Kidney (tissue), 14 donors: ENCODE results near the gene TMX4. TPM values are rescaled to one million over a fixed set of nuclear protein-coding genes. Genes with fewer than 3 reads are reported as not detected.

ENCODE experiments used
- DNase-seq, 5 donors: peaks; one replicate each; pipeline ENCODE4 v3.0.0-alpha.2; 2013 to 2020
- FAIRE-seq: peaks from 2 replicates; lab custom pipeline; 2012; peaks lifted over from hg19 to GRCh38; lab: Jason Lieb, UNC
- H3K27ac ChIP-seq, 2 donors: one replicate each; pipeline ENCODE4 v1.7.0; 2013; ENCODE audit warnings: low read depth in 2 of 2, low read length in 2 of 2, inconsistent platforms in 1 of 2
- H3K27me3 ChIP-seq: one replicate; pipeline ENCODE4 v1.7.1; 2013; ENCODE audit warnings: low read length, inconsistent platforms; ENCODE audit not compliant: control insufficient read depth, insufficient read depth
- H3K36me3 ChIP-seq, 3 donors: one replicate each; pipeline versions ENCODE4 v1.7.0 to v1.7.1; 2013; ENCODE audit warnings: low read length in 3 of 3, control low read depth in 1 of 3, inconsistent platforms in 1 of 3; ENCODE audit not compliant: insufficient read depth in 3 of 3, control insufficient read depth in 2 of 3
- H3K4me1 ChIP-seq, 3 donors: one replicate each; pipeline versions ENCODE4 v1.7.0 to v1.7.1; 2013; ENCODE audit warnings: low read length in 3 of 3, inconsistent platforms in 1 of 3, low read depth in 1 of 3; ENCODE audit not compliant: control insufficient read depth in 2 of 3, insufficient read depth in 2 of 3
- H3K4me3 ChIP-seq, 3 donors: one replicate each; pipeline versions ENCODE4 v1.7.0 to v1.8.1; 2013; ENCODE audit warnings: low read length in 3 of 3, control low read depth in 1 of 3, inconsistent platforms in 1 of 3
- H3K9ac ChIP-seq, 3 donors: one replicate each; pipeline versions ENCODE4 v1.7.0 to v1.7.1; 2013; ENCODE audit warnings: low read length in 3 of 3, control low read depth in 1 of 3, inconsistent platforms in 1 of 3
- H3K9me3 ChIP-seq, 3 donors: one replicate each; pipeline versions ENCODE4 v1.7.0 to v1.7.1; 2013; ENCODE audit warnings: low read length in 3 of 3, control low read depth in 1 of 3, inconsistent platforms in 1 of 3; ENCODE audit not compliant: control insufficient read depth in 2 of 3, insufficient read depth in 1 of 3
- intact Hi-C: fragments of 100-400 bp; cut with DNase I; formaldehyde crosslinking; loops from one replicate; pipeline ENCODE4 v1.11.1; 2022
- polyA plus RNA-seq: library from polyadenylated mRNA; stranded (reverse); fragments of 350-450 nt; fragmentation: Illumina TruSeq; extraction: RNeasy Lipid Tissue Mini Kit (QIAGEN cat#74804); gene quantifications from one replicate; pipeline ENCODE4 v1.2.3, GENCODE V29; 2014; ENCODE audit warnings: low read depth, low replicate concordance; ENCODE audit not compliant: insufficient read depth
- total RNA-seq: library from RNA; stranded (reverse); fragmentation: NEBNext Ultra II Directional; extraction: Animal tissue kit (Norgen Biotek cat#: 25700); gene quantifications from one replicate; pipeline ENCODE4 v1.2.1, GENCODE V29; 2021
- TF ChIP-seq, protein P1 (sequence below): IDR thresholded peaks from 3 replicates; pipeline ENCODE4 v1.5.1; 2012; ENCODE audit warnings: mild to moderate bottlenecking, moderate library complexity, borderline replicate concordance; ENCODE audit not compliant: insufficient read depth; ENCODE audit errors: extremely low read depth
- donor health status: control.
- donor health status: control.
- donor health status: control.
- donor health status: control.
- donor health status: control.
- donor health status: DM: yes; HTN: yes; CAD: no.
- donor health status: Normal renal cell carcinoma (clear cell type).

TMX4 gene
- total and polyA plus RNA-seq, 2 donors from 2014 or later = 20.7 to 90.8 TPM

DNA sequence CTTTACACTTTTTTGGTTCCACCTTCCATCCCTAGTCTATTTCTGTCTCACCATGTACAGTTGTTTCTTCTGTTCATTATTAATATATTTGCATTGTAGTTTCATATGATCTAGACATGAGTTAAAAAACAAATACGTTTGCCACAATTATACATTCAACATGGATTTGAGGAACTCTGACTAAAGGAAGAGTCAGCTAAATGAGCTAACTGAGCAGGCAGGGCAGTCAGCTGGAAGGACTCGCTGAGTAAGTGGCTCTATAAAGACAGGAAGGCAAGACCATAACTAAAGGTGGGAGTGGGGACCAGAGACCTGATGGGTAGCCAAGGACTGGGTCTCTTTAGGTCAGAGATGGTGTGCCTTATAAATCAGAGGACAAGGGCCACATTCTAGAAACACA lies 26.3 kb downstream of the TMX4 start:
- H3K27ac ChIP-seq = no peak overlapping the region
- no peak overlapping the region for H3K4me3 ChIP-seq
- peaks cover 6 to 14% (median 7%) of the 10 kb centered on the region in 3 donors for H3K36me3 ChIP-seq
- H3K27me3 ChIP-seq = no peaks in the 10 kb centered on the region
- peaks cover 0 to 4% (median 2%) of the 10 kb centered on the region in 3 donors for H3K9me3 ChIP-seq
- TF ChIP-seq, protein P1, sequence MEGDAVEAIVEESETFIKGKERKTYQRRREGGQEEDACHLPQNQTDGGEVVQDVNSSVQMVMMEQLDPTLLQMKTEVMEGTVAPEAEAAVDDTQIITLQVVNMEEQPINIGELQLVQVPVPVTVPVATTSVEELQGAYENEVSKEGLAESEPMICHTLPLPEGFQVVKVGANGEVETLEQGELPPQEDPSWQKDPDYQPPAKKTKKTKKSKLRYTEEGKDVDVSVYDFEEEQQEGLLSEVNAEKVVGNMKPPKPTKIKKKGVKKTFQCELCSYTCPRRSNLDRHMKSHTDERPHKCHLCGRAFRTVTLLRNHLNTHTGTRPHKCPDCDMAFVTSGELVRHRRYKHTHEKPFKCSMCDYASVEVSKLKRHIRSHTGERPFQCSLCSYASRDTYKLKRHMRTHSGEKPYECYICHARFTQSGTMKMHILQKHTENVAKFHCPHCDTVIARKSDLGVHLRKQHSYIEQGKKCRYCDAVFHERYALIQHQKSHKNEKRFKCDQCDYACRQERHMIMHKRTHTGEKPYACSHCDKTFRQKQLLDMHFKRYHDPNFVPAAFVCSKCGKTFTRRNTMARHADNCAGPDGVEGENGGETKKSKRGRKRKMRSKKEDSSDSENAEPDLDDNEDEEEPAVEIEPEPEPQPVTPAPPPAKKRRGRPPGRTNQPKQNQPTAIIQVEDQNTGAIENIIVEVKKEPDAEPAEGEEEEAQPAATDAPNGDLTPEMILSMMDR = no peak
- DNase-seq (no peak), FAIRE-seq (no peak)
- no peak overlapping the region for H3K9ac ChIP-seq
- no peaks in the 10 kb centered on the region for H3K4me1 ChIP-seq
- intact Hi-C loops = no loop called here

DNA sequence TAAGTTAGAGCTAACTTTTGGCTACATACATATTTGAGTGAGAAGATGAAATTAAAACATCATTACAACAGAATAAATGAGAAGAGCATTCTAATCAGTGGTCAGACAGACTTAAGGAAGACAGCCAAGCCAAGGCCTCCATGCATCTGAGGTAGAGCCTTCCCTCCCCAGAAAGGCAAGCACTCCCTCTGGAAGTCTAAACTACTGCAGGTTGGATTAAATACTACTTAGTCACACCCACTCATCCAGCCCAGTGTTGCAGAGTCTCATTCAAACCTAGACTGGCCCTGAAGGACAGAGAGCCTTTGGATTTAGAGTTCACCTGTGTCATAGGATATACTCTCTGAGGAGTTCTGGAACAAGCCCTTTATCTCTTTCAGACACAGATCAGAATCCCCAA lies 29.2 kb downstream of the TMX4 start:
- intact Hi-C loops = no loop called here
- FAIRE-seq (no peak), DNase-seq (no peak)
- no peaks in the 10 kb centered on the region for H3K4me1 ChIP-seq
- no peak overlapping the region for H3K9ac ChIP-seq
- H3K36me3 ChIP-seq = peaks cover 4 to 5% (median 4%) of the 10 kb centered on the region in 3 donors
- peaks cover 0 to 4% (median 2%) of the 10 kb centered on the region in 3 donors for H3K9me3 ChIP-seq
- no peaks in the 10 kb centered on the region for H3K27me3 ChIP-seq
- no peak overlapping the region for H3K27ac ChIP-seq
- TF ChIP-seq, protein P1 = no peak
- H3K4me3 ChIP-seq = no peak overlapping the region

DNA sequence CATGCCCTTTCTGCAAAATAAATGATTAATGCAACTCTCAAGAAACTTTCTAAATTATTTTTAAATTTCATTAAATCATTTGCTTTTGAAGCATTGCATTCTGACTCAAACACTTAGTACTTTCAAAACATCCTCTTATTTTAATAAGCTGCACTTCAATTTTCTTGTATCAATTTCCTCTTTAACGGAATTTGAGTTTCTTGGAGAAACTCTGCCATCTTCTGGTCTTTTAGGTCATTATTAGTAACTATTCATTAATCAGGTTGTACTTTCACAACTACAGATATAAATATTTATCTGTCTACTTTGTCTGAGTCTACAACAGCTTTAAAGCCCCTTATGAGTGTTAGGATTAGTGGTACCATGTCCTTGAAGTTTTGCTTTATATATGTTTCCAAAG lies 30.2 kb downstream of the TMX4 start:
- Histone ChIP-seq H3K4me3 (no peak overlapping the region), H3K9me3 (peaks cover 0 to 4% (median 2%) of the 10 kb centered on the region in 3 donors), H3K4me1 (no peaks in the 10 kb centered on the region), H3K36me3 (peaks cover 2 to 4% (median 2%) of the 10 kb centered on the region in 3 donors), H3K9ac (no peak overlapping the region), H3K27ac (no peak overlapping the region), H3K27me3 (no peaks in the 10 kb centered on the region)
- intact Hi-C loops = no loop called here
- DNase-seq = no peak
- TF ChIP-seq, protein P1 = no peak
- no peak for FAIRE-seq

DNA sequence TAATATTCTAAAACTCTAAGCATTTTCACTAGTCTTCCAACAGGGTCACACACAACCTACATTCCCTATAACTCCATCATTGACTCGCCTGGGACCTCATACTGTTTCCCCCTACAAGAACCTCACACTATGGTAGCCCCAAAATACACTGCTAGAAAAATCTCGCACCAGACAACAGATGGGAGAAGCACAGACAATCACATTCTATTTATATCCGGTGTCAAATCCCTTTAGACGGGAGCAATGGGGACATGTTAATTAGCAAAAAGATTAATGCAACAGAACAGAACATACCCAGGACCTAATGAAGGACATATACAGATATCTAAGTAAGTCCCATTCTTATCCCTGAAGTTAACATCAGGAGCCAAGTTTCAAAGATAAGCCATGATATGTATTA lies 33.6 kb downstream of the TMX4 start:
- DNase-seq = no peak
- Histone ChIP-seq H3K36me3 (peaks cover 0 to 10% (median 0%) of the 10 kb centered on the region in 3 donors), H3K4me1 (no peaks in the 10 kb centered on the region), H3K4me3 (no peak overlapping the region), H3K9ac (no peak overlapping the region), H3K9me3 (no peaks in the 10 kb centered on the region), H3K27me3 (no peaks in the 10 kb centered on the region), H3K27ac (no peak overlapping the region)
- TF ChIP-seq, protein P1 = no peak
- intact Hi-C loops = no loop called here
- no peak for FAIRE-seq
